Liver (tissue), 3 donors: ENCODE data around the gene CCNB3.

Experiments
- TF ChIP-seq, protein P1 (sequence below): fragments of 150-350 bp; IDR thresholded peaks from 2 replicates; pipeline ENCODE4 v1.5.1; 2017; ENCODE audit warnings: improper control_type of control experiment, low read depth, low read length; ENCODE audit not compliant: missing input control
- TF ChIP-seq, protein P2 (sequence below): IDR thresholded peaks from 2 replicates; pipeline ENCODE4 v1.6.1; 2016; ENCODE audit warnings: antibody characterized with exemption
- TF ChIP-seq, protein P3 (sequence below): IDR thresholded peaks from 2 replicates; pipeline ENCODE4 v1.6.1; 2016; ENCODE audit warnings: antibody characterized with exemption
- donor health status: healthy.
- donor health status: healthy.

DNA sequence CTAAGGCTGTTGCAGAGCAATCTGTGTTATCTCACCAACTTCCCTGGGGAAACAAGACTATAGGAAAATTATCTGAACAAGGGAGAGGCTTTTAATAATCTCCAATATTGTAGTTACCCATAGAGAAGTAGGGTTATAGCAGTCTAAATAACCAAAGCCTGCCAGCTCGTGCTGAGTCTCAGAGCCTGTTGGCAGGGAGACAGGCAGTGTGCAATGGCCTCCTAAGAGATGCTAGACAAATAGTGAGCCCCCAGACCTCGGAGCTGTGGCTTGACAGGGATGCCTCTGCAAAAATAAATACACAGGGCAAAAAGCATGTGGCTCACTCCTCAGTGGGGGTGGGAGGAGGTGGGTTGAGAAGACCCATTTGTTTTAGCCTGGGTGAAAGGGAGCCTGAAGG, 189.3 kb downstream of the CCNB3 start:
- TF ChIP-seq, protein P1, sequence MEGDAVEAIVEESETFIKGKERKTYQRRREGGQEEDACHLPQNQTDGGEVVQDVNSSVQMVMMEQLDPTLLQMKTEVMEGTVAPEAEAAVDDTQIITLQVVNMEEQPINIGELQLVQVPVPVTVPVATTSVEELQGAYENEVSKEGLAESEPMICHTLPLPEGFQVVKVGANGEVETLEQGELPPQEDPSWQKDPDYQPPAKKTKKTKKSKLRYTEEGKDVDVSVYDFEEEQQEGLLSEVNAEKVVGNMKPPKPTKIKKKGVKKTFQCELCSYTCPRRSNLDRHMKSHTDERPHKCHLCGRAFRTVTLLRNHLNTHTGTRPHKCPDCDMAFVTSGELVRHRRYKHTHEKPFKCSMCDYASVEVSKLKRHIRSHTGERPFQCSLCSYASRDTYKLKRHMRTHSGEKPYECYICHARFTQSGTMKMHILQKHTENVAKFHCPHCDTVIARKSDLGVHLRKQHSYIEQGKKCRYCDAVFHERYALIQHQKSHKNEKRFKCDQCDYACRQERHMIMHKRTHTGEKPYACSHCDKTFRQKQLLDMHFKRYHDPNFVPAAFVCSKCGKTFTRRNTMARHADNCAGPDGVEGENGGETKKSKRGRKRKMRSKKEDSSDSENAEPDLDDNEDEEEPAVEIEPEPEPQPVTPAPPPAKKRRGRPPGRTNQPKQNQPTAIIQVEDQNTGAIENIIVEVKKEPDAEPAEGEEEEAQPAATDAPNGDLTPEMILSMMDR: no peak
- TF ChIP-seq, protein P2, sequence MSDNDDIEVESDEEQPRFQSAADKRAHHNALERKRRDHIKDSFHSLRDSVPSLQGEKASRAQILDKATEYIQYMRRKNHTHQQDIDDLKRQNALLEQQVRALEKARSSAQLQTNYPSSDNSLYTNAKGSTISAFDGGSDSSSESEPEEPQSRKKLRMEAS: no peak
- TF ChIP-seq, protein P3, sequence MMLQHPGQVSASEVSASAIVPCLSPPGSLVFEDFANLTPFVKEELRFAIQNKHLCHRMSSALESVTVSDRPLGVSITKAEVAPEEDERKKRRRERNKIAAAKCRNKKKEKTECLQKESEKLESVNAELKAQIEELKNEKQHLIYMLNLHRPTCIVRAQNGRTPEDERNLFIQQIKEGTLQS: no peak
